Fibroblast of skin of right biceps (primary cell): Measurements from ENCODE around the gene DHDH.
A peak's percentile ranks its signal among the peaks of the same experiment; 100 is the strongest.
"Not testable (repeated sequence)": the region's sequence is repeated elsewhere in the genome, so short reads cannot be mapped to it uniquely, and the experiment has no call there.

Source experiments
- DNase-seq: peaks from one replicate; pipeline ENCODE4 v3.0.0-alpha.2; 2013

The DHDH gene

GRCh38 chr19:48933382-48933932 is at the start of gene DHDH:
Gene DHDH, plus strand, starts transcription at chr19:48933699. Its CDS starts 23 bp downstream, at chr19:48933722.
- DNase-seq, result peak; percentile 42

GRCh38 chr19:48883726-48884125 is 49.8 kb upstream of the DHDH start:
- DNase-seq, result no peak

GRCh38 chr19:48887861-48888612 is 45.5 kb upstream of the DHDH start:
- no peak for DNase-seq

- not testable (repeated sequence) for DNase-seq
These were observed 44.0 kb upstream of the DHDH start for GRCh38 chr19:48889496-48889895.

- DNase-seq, result no peak
These were observed 42.9 kb upstream of the DHDH start for GRCh38 chr19:48890551-48890950.

GRCh38 chr19:48895226-48895625 is 38.3 kb upstream of the DHDH start:
- no peak for DNase-seq

- DNase-seq, result peak; percentile 62
These were observed 37.2 kb upstream of the DHDH start for GRCh38 chr19:48896191-48896720.

- DNase-seq, result no peak
These were observed 36.3 kb upstream of the DHDH start for GRCh38 chr19:48897181-48897580.

GRCh38 chr19:48899386-48899749 is 34.1 kb upstream of the DHDH start:
- DNase-seq, result not testable (repeated sequence)

GRCh38 chr19:48899781-48900476 is 33.6 kb upstream of the DHDH start, which contains the start of gene NUCB1:
Gene NUCB1, plus strand, starts transcription at chr19:48900312. Its CDS starts 485 bp downstream, at chr19:48900797.
- DNase-seq, result peak; percentile 99

GRCh38 chr19:48900477-48901406 is 32.8 kb upstream of the DHDH start:
- no peak for DNase-seq

- not testable (repeated sequence) for DNase-seq
These were observed 31.2 kb upstream of the DHDH start for GRCh38 chr19:48902291-48902690.

- DNase-seq, result not testable (repeated sequence)
These were observed 29.7 kb upstream of the DHDH start for GRCh38 chr19:48903788-48904187.

- no peak for DNase-seq
These were observed 27.8 kb upstream of the DHDH start for GRCh38 chr19:48905664-48906063.

- DNase-seq, result no peak
These were observed 27.2 kb upstream of the DHDH start for GRCh38 chr19:48906324-48906723.

GRCh38 chr19:48907671-48908070 is 25.8 kb upstream of the DHDH start:
- DNase-seq, result no peak

- DNase-seq, result not testable (repeated sequence)
These were observed 23.9 kb upstream of the DHDH start for GRCh38 chr19:48909424-48910077.

- no peak for DNase-seq
These were observed 22.7 kb upstream of the DHDH start for GRCh38 chr19:48910803-48911202.

GRCh38 chr19:48913114-48913889 is 20.2 kb upstream of the DHDH start:
- no peak for DNase-seq

- no peak for DNase-seq
These were observed 19.3 kb upstream of the DHDH start for GRCh38 chr19:48914181-48914580.

GRCh38 chr19:48915757-48916156 is 17.7 kb upstream of the DHDH start:
- no peak for DNase-seq
